ENCODE data around the gene KMT2B.

Gene KMT2B, protein sequence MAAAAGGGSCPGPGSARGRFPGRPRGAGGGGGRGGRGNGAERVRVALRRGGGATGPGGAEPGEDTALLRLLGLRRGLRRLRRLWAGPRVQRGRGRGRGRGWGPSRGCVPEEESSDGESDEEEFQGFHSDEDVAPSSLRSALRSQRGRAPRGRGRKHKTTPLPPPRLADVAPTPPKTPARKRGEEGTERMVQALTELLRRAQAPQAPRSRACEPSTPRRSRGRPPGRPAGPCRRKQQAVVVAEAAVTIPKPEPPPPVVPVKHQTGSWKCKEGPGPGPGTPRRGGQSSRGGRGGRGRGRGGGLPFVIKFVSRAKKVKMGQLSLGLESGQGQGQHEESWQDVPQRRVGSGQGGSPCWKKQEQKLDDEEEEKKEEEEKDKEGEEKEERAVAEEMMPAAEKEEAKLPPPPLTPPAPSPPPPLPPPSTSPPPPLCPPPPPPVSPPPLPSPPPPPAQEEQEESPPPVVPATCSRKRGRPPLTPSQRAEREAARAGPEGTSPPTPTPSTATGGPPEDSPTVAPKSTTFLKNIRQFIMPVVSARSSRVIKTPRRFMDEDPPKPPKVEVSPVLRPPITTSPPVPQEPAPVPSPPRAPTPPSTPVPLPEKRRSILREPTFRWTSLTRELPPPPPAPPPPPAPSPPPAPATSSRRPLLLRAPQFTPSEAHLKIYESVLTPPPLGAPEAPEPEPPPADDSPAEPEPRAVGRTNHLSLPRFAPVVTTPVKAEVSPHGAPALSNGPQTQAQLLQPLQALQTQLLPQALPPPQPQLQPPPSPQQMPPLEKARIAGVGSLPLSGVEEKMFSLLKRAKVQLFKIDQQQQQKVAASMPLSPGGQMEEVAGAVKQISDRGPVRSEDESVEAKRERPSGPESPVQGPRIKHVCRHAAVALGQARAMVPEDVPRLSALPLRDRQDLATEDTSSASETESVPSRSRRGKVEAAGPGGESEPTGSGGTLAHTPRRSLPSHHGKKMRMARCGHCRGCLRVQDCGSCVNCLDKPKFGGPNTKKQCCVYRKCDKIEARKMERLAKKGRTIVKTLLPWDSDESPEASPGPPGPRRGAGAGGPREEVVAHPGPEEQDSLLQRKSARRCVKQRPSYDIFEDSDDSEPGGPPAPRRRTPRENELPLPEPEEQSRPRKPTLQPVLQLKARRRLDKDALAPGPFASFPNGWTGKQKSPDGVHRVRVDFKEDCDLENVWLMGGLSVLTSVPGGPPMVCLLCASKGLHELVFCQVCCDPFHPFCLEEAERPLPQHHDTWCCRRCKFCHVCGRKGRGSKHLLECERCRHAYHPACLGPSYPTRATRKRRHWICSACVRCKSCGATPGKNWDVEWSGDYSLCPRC (N-terminal part only)

DNA sequence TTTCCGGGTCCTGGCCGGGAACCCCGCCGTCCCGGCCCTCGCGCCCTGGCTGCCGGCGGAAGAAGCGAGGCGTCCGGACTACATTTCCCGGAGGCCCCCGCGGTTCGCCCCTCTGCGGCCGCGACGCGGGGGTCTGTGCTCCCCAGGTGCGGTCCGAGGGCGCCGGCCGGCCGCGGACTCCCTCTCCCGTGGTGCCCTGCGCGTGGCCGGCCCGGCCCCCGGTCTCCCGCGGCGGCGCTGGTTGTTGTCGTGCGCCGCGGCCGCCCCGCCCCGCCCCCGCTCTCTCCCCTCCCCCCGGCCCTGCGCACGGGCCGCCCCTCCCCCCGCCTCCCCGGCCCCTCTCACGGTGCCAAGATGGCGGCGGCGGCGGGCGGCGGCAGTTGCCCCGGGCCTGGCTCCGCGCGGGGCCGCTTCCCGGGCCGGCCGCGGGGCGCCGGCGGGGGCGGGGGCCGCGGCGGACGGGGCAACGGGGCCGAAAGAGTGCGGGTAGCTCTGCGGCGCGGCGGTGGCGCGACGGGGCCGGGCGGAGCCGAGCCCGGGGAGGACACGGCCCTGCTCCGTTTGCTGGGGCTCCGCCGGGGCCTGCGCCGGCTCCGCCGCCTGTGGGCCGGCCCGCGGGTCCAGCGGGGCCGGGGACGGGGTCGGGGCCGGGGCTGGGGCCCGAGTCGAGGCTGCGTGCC lies at the start of gene KMT2B:
Gene KMT2B (plus strand): TSS at position 339 of the 680 bp plus-strand sequence. CDS start 16 bp downstream, at position 355.
- H3K4me3 ChIP-seq (ENCODE audit: low read depth, low read length) = peak within 1 kb of the TSS; percentile 80
- TF ChIP-seq, protein P1, sequence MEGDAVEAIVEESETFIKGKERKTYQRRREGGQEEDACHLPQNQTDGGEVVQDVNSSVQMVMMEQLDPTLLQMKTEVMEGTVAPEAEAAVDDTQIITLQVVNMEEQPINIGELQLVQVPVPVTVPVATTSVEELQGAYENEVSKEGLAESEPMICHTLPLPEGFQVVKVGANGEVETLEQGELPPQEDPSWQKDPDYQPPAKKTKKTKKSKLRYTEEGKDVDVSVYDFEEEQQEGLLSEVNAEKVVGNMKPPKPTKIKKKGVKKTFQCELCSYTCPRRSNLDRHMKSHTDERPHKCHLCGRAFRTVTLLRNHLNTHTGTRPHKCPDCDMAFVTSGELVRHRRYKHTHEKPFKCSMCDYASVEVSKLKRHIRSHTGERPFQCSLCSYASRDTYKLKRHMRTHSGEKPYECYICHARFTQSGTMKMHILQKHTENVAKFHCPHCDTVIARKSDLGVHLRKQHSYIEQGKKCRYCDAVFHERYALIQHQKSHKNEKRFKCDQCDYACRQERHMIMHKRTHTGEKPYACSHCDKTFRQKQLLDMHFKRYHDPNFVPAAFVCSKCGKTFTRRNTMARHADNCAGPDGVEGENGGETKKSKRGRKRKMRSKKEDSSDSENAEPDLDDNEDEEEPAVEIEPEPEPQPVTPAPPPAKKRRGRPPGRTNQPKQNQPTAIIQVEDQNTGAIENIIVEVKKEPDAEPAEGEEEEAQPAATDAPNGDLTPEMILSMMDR (IDR thresholded peaks at IDR 0.05; ENCODE audit: control insufficient read depth, extremely low read depth, insufficient read depth) = no peak
- no peak for DNase-seq (ENCODE audit: low read depth)

DNA sequence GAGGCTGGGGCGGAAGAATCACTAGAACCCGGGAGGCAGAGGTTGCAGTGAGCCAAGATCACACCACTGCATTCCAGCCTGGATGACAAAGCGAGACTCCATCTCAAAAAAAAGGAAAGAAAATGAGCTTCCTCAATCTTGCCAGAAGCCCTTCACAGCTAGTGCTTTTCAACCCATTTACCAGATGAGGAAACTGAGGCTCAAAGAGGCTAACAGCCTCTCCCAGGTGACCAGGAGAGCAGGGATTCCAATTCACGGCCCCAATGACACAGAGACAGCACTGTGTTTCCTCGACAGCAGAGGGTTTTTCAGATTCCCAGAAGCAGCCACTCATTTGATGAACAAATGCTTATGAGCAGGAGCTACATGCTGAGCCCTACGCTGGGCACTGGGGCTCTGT lies 48.2 kb upstream of the KMT2B start:
- no peak overlapping the region for H3K4me3 ChIP-seq (ENCODE audit: low read depth, low read length)
- TF ChIP-seq, protein P1 (IDR thresholded peaks at IDR 0.05; ENCODE audit: control insufficient read depth, extremely low read depth, insufficient read depth) = no peak
- no peak for DNase-seq (ENCODE audit: low read depth)

DNA sequence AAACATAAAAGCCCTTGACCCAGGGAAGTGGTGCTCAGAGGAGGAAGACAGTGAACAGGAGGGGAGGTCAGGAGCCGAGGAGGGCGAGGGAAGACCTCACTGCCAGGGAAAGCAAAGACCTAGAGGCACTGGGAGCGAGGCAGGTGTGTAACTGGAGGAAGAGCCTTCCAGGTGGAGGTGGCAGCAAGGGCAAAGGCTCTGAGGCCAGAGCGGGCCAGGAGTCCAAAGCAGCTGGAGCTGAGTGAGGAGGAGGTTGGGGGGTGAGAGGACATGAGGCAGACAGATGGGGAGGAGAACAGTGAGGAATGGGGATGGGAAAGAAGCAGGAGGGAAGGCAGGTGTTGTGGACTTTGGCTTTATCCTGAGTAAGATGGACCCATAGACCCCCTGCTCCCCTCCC lies 47.8 kb upstream of the KMT2B start:
- no peak for DNase-seq (ENCODE audit: low read depth)
- TF ChIP-seq, protein P1 (IDR thresholded peaks at IDR 0.05; ENCODE audit: control insufficient read depth, extremely low read depth, insufficient read depth) = no peak
- H3K4me3 ChIP-seq (ENCODE audit: low read depth, low read length) = no peak overlapping the region

DNA sequence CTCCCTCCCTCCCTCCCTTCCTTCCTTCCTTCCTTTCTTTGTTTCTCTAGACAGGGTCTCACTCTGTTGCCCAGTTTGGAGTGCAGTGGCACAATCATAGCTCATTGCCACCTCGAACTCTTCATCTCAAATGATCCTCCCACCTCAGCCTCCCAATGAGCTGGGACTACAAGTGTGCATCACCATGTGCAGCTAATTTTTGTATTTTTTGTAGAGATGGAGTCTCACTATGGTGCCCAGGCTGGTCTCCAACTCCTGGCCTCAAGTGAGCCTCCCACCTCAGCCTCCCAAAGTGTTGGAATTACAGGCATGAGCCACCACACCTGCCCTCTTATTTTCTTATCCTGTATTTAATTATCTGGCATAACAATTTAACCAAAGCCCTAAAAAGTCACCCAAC lies 47.1 kb upstream of the KMT2B start:
- TF ChIP-seq, protein P1 (IDR thresholded peaks at IDR 0.05; ENCODE audit: control insufficient read depth, extremely low read depth, insufficient read depth) = no peak
- DNase-seq (ENCODE audit: low read depth) = no peak
- no peak overlapping the region for H3K4me3 ChIP-seq (ENCODE audit: low read depth, low read length)

DNA sequence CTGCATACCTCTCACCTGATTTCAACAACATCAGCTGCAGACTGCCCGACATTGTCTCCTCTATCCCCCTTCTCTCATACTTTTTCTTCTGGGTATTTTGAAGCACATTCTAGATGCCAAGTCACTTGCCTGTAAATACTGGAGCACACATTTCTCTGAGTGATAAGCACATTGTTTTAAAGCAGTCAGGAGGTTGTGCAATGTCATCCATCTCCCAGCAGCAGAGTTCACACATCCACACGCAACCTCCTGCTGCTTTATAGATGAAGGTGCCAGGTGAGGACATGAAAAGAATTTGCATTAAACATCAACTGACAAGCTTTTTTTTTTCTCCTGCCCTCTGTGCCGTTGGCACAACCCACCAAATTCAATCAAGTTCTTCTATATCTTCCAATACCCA lies 46.0 kb upstream of the KMT2B start:
- H3K4me3 ChIP-seq (ENCODE audit: low read depth, low read length) = no peak overlapping the region
- peak; percentile 17 for DNase-seq (ENCODE audit: low read depth)
- TF ChIP-seq, protein P1 (IDR thresholded peaks at IDR 0.05; ENCODE audit: control insufficient read depth, extremely low read depth, insufficient read depth) = no peak

Data from LNCaP clone FGC (cell line).